ENCODE measurements around the gene AFAP1L2. TPM values are rescaled to one million over a fixed set of nuclear protein-coding genes. Genes with fewer than 3 reads are reported as not detected.

AFAP1L2 gene
- total RNA-seq, 1 experiment from 2014 or later, result 1.2 TPM

DNA sequence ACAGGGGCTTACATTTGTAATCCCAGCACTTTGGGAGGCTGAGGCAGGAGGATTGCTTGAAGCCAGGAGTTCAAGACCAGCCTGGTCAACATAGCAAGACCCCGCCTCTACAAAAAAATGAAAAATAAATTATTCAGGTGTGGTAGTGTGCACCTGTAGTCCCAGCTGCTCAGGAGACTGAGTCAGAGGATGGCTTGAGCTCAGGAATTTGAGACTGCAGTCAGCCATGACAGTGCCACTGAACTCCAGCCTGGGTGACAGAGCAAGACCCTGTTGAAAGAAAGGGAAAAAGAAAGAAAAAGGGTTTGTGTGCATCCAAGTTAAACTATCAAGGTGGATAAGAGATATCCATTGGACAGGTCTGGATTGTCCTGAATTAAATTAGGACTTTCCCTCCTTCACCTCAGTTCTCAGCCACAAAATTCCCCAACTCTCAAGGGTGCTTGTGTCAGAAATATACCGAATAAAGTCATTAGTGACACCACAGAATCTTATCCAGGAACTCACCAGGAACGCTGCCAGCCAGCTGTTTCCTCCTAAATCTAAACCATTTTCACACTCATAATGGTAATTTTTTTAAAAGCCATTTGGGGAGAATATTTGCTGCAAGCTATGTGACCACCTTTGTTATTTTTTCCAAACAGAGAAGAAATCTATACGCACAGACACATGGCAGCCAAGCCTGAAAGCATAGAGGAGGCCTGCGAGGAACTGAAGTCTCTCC lies 12.0 kb downstream of the AFAP1L2 start:
- DNase-seq (ENCODE audit: low read depth), result no peak

DNA sequence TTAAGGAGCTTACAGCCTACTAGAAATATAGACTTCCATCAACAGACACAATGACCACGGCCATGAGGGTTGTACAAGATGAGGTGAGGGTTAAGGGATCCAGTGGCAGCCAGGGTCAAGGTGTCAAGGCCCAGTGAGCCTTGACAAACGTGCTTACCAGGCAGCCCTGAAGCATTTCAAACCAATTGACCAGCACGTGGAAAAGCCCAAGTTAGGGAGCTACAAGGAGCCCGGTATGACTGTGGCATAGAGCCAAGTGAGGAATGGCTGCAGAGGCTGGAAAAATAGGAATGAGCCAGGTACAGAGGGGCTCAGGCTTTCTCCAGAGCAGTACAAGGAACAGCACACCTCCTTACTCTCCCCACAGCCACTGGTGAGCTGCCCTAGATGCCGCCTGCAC lies 12.7 kb downstream of the AFAP1L2 start:
- DNase-seq (ENCODE audit: low read depth), result no peak

DNA sequence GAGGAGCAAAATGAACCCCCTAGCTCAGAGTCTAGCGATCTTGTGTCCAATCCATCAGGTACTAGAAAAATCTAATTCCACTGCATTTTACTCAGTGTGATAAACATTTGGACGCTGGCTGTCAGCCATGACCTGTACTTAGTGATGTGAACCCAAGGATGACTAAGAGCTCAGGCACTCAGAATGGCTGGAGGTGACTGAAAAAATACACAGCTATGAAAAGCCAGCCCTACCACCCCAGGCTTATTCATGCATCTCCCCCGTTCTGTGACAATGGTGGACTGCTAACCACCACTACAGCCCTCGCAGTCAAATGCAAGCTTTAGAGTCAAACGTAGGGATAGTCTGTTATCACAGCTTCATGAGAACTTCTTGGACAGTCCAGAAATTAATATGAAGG lies 14.9 kb downstream of the AFAP1L2 start:
- peak; percentile 73 for DNase-seq (ENCODE audit: low read depth)

DNA sequence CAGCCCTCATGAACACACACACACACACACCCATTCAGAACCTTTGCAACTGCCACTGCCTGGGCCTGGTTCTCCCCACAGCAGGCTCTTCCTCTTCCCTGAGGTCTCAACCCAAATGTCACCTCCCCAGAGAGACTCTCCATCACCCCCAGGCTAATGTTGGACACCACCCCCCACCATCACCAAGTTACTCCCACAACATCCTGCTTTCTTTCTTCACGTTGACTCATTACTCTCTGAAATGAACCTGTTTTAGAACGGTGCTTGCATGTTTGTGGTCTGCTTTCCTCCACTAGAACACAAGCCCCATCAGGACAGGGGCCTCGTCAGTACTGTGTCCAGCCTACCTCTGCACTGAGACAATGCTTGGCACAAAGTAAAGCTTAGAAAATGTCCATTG lies 16.0 kb downstream of the AFAP1L2 start:
- peak; percentile 48 for DNase-seq (ENCODE audit: low read depth)

DNA sequence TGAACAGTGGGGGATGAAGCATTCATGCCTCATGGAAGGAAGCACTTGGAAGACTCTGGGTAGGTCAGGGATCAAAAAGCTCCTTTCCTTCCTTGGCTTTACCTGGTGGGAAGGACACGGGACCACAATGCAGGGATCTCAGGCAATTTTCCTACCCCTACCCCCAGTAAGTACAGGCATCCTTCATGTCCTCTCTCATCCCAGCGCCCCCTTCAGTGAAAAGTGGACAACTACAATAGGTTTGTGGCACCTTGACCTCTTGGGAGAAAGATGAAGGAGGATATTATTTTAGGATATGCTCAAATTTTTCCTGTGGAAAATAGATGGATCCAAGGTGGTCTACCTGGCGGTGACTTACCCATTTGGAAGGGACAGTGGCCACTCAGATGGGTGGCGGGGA lies 16.5 kb downstream of the AFAP1L2 start:
- no peak for DNase-seq (ENCODE audit: low read depth)

DNA sequence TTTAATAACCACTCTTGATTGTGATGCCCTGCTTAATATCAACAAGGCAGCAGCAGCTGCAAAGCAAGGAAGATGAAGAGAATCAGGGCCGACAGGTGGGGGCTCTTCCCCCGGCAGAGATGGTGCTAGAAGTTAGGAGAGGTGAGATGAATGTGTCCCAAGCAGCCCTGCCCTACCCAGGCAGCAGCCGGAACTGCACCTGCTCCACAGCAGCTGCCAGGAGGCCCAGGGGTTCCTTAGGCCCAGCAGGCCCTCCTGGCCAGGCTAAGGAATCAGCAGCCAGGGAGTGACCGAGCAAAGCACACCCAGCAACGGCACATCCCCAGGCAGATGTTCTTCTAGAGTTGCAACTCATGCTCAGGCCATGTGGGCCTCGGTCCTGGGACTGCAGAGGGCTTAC lies 17.9 kb downstream of the AFAP1L2 start:
- no peak for DNase-seq (ENCODE audit: low read depth)

DNA sequence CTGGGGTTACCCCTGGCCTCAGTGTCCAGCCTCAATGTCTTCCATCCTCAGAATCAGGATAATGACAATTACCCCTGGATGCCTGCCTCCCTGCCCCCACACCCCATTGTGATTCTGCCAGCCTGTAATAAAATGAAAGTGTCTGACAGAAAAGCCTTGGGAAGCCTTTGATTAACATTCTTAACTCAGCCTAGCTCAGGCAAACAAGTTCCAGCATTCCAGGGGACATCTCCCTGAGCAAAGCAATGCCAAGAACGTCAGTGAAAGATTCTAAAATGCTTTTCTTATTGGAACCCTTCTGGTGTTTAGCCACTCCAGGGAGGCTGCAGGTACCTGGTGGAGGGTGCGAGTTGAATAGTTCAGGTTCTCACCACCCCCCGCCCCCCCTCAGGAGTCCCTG lies 18.7 kb downstream of the AFAP1L2 start:
- no peak for DNase-seq (ENCODE audit: low read depth)

DNA sequence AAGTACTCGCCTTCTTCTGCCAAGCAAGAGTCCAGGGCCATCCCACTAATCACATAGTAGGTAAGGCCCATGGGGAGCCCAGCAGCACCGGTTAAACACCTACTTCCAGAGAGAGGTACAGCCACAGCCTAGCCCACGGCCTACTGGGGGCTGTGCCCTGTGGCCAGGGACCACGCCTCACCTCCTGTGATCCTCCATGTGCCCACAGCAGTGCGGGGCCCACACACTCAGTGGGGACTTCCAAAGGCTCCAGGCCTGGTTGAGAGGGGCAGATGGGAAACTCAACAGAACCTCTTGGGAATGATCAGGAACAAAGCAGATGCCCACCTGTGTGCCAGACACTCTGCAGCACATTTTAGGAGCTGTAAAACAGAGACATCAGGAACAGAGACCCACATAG lies 19.7 kb downstream of the AFAP1L2 start:
- no peak for DNase-seq (ENCODE audit: low read depth)

DNA sequence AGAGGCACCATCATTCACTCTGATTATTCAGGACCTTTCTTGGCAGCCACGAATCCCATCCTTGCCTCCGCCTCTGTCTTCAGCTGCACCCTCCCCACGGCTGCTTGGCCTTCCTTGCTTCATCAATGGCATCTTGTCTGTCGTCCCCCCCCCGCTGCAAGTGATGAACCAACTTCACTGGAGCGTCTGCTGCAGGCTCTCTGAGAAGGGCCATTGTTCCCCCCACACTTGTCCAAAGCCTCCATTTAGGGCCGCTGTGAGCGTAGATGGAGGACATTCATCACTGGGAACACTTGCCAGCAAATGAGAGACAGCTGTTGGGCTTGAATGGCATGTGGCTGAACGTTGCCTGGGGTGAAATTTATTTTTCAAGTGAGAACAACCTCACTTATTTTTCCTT lies 20.1 kb downstream of the AFAP1L2 start:
- no peak for DNase-seq (ENCODE audit: low read depth)

DNA sequence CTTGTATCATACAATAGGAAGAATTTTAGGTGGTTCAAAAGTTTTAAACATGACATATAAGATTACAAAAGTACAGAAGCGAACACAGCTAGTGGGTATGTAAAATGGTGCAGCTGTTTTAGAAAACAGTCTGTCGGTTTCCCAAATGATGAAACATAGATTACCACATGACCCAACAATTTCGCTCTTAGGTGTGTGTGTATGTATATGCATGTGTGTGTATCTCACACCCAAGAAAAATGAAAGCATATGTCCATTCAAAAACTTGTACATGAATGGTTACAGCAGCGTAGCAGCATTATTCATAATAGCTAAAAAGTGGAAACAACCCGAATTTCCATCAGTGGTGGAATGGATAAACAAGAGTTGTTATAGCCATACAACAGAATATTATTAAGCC lies 23.5 kb downstream of the AFAP1L2 start:
- no peak for DNase-seq (ENCODE audit: low read depth)

DNA sequence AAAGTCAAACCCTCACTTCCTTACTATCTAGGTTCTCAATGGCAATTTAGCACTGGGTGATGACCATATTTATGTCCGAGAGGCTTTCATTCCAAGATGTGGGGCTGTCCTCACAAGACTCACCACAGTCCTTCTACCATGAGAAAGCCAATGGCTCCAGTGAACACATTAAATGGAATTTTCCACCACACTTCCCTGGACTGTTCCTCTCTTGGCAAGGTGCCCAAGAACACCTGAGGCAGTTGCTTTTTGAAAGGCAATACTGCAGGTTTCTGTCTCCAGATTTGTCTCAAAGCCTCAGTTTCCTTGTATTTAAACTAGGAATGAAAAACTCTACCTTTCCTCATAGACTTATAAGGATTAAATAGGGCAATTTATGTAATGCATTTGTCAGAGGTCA lies 24.2 kb downstream of the AFAP1L2 start:
- DNase-seq (ENCODE audit: low read depth), result no peak

DNA sequence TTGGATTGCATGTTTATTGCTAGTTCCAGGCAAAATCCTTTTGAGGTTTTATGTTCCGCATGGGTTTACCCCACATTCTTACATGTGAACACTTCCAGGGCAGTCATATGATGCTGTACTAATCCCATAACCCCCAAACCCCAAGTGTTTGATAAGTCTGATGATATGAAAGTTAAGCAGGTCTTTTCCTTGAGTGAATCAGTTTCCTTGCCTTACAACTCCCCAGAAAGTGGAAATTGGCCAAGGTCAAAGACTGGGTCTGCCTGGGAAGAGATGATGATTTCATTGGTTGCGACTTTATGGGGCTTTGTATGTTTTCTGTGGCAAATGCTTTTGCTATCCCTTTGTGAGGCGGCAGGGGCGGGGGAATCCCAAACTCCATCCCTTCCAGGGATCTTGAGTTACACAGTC lies 24.7 kb downstream of the AFAP1L2 start:
- DNase-seq (ENCODE audit: low read depth), result peak; percentile 25

DNA sequence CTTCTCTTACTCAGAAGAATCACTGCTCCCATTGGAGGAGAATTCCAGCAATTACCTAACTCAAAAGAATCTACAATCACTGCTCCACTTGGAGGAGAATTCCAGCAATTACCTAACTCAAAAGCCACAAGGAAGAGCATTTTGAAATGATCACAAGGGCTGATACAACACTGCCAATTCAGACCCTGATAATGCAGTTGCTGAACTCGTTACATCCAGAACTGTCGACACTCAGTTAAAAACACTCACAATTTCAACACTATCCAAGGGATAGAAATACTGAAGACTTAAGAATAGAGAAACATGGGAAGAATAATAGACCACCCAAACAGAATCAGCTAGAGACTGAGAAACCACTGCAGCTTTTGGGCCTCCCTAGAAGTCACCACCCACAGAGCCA lies 27.8 kb downstream of the AFAP1L2 start:
- DNase-seq (ENCODE audit: low read depth), result no peak

DNA sequence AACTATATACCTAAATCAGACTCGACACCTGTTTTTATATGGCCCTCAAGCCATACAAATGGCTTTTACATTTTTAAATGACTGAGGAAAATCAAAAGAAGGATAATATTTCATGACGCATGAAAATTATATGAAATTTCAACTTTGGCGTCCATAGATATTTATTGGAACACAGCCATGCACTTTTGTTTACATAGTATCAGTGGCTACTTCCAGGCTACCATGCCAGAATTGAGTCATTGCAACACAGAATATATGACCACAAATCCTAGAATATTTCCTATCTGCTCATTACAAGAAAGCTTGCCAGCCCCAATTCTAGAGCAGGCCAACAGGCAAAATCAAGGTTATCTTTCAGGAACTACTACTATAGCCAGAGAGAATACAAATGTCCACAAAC lies 29.3 kb downstream of the AFAP1L2 start:
- DNase-seq (ENCODE audit: low read depth), result no peak

DNA sequence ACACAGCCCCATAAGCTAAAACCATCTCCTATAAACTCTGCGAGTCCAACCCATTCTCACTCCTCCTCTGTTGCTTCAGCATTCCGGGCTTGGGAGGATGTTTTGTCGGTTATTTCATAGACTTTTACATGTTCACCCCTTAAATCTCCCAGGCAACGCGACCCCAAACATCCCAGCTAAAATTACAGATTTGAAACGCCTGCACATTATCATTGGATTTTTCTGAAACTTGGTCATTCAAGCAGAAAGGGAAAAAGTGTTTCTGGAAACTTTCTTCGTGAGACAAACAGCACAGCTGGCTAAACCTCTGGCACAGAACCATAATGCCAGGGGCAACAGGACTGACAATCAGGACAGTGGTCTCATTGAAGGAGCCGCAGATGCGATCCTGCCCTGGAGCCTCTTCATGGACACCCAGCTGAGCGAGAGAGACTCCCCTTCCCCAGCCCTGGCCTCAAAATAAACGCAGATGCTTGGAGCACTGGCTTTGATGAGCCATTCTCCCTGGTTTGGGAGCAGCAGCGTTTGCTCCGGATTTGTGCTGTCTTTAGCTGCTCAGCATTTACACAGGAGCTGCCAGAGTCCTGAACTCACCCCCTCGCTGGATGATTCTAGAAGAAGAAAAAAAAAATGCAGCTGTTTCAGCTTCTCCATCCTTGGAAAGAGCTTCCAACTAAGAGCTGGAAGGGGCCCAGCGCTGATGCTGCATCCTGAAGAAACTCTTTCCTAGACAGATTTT lies 30.1 kb downstream of the AFAP1L2 start:
- no peak for DNase-seq (ENCODE audit: low read depth)

DNA sequence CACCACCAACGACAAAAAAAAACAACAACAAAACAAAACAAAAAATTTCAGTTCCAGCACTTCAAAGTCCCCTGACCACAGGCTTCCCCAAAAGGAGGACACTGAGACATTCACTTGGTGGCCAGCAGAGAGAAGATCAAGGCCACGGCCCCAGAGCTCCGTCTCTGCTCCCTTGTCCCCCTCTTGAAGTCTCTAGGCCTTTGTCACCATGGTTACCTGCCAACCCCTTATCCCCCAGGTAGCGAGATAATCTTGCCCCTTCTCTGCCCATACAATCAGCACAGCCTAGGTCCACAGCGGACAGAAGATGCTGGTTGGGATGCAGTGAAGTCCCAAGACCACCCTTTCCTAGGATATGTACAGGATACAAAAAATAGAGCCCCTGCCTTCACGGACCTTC lies 30.7 kb downstream of the AFAP1L2 start:
- DNase-seq (ENCODE audit: low read depth), result no peak

DNA sequence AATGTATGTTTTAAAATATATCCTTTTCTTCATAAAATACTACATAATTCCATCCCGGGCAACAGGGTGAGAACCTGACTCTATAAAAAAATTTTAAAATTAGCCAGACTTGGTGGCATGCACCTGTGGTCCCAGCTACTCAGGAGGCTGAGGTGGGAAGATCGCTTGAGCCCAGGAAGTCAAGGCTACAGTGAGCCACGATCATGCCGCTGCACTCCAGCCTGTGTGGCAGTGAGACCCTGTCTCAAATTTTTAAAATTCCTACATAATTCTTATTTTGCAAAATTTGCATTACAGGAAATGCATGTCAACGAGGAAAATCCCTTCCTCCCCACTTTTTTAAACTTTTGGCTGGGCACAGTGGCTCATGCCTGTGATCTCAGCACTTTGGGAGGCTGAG lies 31.3 kb downstream of the AFAP1L2 start:
- no peak for DNase-seq (ENCODE audit: low read depth)

DNA sequence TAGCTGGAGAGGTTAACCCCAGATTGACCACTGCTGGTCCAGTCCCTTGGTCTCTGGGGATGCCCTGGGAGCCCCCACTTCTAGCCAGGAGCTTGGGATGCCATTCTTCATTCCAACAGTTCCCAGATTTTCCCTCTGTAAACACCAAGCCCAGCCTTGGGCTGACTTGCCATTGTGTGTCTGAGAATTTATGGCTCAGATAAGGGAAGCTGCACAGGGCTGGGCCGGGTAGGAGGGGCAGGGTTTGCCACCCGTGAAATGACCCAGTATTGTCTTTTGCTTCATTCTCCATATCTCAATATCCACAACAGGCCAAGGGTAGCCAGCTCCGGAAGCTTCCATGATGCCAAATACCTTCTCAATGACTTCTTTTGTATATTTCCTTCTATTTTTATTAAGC lies 32.1 kb downstream of the AFAP1L2 start:
- no peak for DNase-seq (ENCODE audit: low read depth)

DNA sequence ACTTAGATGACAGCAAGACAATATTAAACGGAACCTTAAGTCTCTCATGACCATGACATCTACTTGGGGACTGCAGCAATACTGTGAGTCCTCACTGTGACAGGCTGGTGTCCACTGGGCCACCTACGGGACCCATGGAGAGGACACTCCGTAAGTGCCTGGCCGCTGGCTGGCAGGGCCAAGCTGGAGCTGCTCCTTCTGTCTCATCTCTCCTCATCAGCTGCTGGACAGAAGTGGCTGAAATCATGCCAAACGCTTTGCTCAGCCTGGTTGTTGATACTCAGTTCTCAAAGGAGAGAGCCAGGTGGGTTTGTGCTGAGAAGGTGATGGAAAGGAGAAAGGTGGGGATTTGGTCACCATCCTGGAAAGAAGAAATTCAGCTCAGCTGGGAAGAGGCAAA lies 33.3 kb downstream of the AFAP1L2 start:
- no peak for DNase-seq (ENCODE audit: low read depth)

DNA sequence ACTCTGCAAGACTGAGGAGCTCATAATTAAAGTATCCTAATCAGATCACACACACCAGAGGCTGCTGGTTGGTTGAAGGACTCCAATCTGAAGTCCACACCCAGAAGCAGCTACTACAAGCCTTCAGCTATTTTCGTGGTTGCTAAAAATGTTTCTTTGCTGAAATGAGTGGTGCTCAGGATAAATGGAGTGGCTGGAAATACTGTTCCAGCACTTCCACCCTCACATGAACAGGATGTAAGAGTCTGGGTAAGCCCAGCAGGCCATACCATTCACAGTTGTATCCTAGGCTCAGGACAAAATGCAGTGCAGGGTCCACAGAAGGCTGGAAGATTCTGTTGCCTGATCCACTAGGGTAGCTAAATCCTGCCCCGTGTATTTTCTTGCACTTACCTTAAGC lies 34.1 kb downstream of the AFAP1L2 start:
- no peak for DNase-seq (ENCODE audit: low read depth)

DNA sequence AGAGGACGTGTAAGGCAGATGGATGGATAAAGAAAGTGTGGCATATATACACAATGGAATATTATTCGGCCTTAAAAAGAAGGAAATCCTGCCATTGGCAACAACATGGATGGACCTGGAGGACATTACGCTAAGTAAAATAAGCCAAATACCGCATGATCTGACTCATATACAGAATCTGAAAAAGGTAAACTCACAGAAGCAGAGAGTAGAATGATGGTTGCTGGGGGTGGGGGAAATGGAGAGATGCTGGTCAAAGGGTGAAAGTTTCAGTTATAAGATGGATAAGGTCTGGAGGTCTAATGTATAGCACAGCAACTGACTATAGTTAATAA lies 36.3 kb downstream of the AFAP1L2 start:
- no peak for DNase-seq (ENCODE audit: low read depth)

DNA sequence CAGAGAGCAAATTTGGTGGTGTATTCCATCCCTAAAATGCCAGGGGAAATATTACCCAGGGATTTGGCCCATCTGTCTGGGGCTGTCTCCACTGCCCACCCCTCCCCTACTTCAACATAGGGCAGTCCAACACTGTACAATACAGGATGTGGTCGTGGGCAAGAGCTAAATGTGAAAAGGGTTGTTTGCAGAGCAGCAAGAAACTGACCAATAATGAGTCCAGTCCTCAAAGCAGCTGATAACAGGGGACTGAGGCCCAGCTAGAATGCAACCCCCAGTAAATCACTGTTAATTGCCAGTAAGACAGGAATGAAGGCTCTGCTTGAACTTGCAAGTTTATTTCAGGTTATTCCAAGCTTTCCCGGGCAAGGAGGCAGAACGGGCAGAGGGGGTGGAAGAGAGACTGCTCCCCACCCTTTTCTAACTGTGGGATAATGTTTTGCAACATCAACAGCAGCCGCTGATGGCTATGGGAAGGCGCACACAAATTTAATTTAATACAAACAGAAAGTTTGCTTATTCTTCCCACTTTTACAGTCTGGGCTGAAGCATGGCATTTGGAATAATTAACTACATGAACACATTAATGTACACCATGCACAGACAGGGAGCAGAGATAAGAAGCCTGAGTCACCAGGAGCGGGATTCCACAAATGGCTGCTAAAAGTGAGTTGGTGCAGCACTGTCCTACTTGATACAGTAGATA lies 36.8 kb downstream of the AFAP1L2 start:
- DNase-seq (ENCODE audit: low read depth), result peak; percentile 51

DNA sequence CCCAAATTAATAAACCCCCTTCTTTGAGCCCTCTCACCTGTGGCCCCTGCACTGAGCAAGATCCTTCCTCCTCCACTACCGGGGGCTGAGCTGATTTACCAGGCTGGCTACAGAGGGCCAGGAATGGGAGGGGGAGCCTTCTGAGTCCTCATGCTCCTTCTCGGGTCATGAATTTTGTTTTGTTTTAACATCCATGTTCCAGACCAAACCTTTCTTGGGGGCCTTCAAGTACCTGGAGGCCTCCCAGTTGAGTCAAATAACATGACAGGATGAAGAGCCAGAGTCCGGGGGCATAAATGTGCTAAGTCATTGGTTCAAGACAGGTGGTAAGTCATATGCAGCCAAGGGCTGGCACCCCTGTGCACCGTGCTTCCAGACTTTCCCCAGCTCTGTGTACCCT lies 39.6 kb downstream of the AFAP1L2 start:
- no peak for DNase-seq (ENCODE audit: low read depth)
